Measurements from ENCODE around the gene ACACA.

The ACACA gene

DNA sequence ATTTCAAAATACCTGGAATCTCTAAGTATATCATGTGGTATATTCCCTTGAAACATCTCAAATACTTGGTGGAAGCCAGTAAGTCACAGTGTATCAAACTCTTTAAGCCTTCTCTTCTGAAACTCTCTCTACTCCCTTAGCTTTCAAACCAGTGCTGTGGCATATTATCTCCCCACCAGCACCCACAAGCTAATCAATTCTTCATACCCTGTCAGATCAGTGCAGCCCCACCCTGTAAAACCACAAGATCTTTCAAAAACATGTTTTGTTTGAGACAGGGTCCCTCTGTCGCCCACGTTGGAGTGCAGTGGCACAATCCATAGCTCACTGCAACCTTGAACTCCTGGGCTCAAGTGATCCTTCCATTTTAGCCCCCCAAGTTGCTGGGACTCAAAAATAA is 122.4 kb downstream of the ACACA start:
- DNase-seq: no peak

- no peak for DNase-seq
These were observed 123.1 kb downstream of the ACACA start for GRCh38 chr17:37283414-37283961.

GRCh38 chr17:37280841-37281240 is 125.8 kb downstream of the ACACA start:
- no peak for DNase-seq

- no peak for DNase-seq
These were observed 128.3 kb downstream of the ACACA start for GRCh38 chr17:37278247-37278894.

DNA sequence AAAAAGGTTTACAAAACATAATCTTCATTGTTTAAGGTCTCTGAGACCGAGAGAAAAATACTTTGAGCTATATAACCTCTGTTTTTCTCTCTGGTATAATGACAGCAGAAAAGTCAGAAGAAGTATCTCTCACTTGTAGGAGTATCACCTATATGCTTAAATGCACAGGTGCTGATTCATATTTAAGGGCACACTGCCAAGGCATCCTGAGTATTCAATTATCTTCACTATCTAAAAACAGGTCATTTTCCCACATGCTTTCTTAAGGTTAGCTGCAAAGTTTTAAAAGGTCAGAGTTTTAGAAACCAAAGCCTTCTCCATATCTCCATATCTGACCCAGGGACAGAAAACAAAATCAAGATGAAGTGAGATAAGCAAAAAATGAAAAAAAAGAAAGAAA is 130.2 kb downstream of the ACACA start:
- no peak for DNase-seq

DNA sequence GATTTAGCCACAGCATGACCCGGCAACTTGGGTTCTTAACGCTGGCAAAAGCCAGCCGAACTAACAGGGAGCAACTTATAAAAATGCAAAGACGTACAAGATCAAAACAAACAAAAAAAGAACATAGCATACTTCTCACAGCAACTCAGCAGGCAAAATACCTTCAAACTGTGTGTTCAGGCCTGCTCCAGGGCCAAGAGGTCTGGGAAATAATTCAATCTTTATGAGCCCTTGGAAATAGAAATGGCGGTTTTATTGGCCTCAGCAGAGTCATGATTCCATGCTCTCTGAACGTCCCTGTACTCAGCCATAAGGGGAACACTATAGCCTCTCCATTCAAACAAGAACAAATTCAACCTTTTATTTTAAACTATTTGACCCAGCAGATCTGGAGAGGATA is 132.2 kb downstream of the ACACA start:
- DNase-seq: no peak

DNA sequence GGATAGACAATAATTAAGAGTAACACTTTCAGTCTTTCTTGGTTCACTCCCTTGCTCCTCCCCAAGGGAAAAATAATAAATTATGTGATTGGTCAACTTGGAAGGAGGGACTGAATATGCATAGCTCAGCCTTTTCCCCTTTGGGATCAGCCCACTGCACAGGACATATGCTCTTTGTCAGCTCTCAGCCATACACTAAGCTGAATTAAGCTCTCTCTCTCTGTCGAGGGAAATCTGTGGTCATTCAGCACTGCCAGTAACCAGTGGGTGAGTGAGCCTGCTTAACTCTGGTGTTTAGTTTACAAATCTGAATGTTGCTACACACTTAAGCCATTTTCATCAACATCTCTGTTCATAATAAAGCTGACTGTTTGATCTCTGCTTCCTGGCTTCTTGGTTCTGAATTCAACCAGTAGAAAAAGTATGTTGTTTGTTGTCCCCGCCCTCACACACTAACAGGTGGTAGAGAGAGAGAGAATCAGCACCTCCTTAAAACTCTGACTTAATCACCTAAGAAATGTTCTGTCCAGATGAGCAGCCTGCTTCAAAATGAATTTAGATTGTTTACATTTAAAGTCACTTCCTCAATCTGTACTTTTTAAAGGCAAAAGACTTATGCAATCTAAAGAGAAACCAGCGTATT is 133.1 kb downstream of the ACACA start:
- DNase-seq: peak; percentile 10

GRCh38 chr17:37265446-37266173 is 141.0 kb downstream of the ACACA start:
- DNase-seq: no peak

DNA sequence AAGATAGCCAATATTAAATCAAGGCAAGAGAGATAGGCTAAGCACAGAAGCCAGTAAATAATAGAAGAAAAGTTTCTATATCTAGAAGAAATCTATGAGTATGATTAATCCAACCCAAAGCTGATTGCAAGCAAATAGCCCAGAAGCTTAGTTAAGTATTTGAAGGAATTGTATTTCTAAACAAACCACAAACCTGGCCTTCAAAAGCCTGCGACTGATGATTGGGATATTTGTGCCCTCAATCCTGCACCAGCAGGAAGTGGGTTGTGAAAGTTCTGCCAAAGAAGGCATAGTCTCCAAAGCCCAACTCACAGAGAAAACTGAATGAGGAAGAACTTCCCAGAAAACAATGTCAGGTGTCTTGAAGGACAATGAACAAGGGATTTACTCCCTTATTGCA is 145.3 kb downstream of the ACACA start:
- DNase-seq: no peak

DNA sequence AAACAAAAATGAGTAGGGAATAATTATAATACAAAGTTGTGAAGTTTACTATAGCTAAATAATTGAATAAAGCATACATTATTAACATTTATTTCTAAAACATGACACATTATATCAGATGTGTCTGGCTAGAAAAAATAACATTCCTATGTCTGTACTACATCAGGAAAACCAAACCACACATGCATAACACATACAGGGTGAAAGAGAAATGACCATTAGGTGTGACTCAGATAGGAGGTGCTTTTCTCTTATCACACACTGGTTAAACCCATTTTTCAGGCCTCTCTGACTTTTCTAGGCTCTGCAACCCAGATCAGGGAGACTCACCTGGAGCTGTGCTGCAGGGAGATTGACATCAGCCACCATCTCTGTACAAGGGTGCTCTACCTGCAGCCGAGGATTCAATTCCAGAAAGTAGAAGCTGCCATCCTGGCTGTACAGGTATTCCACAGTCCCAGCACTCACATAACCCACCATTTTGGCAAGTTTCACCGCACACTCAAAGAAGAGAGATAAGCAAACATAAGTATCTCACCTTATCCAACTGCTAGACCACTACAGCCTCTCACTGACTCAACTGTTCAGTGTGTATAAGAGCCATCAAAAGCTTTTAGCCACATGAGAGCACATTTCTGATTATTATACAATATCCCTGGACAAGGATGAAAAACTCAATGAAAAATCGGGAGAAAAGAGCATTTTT is 147.5 kb downstream of the ACACA start:
- no peak for DNase-seq

DNA sequence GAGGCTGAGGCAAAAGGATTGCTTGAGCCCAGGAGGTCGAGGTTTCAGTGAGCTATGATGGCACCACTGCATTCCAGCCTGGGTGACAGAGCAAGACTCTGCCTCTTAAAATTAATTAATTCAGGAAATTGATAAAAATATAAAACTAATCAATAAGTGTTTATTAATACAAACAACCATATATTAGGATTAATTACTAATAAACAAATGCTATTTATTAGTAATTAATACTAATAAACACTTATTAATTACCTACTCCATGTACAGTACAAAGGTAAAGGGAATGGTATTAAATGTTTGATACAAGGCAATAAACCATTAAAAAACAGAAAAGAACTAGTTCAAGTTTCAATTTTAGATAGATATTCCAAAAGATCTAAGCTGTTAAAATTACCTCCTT is 150.0 kb downstream of the ACACA start:
- no peak for DNase-seq

DNA sequence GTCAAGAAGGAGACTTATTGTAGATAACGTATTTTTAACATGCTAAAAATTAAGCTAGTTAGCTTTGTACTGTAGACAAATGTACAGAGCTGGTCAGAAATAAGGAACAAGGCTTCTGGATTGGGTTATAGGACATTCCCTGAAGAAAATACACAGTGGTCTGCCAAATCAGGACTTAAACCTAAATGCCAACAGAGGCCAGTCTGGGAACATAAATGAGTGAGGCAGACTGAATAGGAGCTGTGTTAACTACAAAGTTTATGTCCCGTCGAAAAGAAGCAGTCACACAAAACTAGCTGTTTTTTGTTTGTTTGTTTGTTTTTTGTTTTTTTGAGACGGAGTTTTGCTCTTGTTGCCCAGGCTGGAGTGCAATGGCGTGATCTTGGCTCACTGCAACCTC is 151.2 kb downstream of the ACACA start:
- no peak for DNase-seq

- no peak for DNase-seq
These were observed 158.8 kb downstream of the ACACA start for GRCh38 chr17:37247825-37248224.

- DNase-seq: no peak
These were observed 160.6 kb downstream of the ACACA start for GRCh38 chr17:37246085-37246484.

DNA sequence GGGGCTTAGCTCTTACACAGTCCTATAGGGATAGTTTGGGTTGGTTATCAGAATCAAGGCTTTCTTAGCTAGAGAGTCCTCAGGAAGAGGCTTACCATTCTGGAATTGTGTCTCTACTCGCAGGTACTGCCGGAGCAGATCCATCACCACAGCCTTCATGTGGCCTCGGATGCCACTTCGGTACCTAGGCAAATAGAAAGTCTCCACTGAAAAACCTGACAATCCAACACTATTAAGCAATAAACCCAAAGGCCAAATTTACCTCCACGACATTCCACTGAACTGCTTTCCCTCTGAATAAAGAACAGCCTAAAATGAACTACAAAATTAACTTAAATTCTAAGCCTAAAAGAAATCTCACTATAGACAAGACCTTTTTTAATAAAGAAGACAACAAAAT is 166.3 kb downstream of the ACACA start:
- no peak for DNase-seq

DNA sequence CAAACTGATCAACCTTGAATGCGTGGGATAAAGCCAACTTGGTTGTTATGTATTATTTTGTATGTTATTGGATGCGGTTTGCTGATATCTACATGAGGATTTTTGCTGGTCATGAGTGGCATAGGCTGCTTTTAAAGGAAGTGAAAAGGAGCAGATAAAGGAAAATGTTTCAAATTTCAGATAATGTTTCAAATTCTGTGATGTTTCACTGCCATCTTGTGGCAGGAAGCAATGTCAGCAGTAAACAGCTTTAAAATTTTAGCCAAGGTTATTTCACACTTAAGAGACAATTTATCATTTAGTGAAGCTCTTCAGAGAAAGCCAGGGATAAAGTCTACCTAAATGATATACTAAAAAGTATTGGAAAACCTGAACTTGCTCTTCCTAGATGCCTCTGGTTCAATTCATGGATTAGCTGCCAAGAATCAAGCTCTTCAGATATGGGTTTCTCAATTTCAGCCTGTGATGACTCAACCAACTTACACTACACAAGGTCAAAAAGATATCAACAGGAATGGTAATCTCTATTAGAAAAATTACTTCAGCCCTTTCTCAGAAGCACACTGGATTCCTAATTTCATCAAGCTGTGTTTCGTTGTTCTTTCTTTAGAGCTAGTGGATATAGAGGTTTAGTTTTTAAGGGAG is 166.8 kb downstream of the ACACA start:
- DNase-seq: peak; percentile 10

DNA sequence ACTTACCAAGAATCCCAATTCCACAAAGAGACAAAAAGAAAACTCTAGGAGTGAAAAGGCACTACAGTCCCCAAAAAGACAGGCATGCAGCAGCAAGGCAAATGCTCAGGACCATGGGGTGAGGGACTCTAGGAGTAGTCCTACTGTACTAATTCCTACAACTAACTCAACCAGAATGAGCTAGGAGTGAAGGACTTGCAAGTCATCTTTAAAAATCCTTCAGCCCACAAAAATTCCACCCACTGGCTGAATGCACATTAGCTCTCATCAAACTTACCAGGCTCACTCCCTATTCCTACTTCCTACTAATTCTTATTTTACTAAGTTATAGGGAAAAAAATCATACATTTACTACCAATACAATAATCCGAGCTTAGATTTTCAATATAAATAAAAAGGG is 172.5 kb downstream of the ACACA start:
- DNase-seq: no peak

DNA sequence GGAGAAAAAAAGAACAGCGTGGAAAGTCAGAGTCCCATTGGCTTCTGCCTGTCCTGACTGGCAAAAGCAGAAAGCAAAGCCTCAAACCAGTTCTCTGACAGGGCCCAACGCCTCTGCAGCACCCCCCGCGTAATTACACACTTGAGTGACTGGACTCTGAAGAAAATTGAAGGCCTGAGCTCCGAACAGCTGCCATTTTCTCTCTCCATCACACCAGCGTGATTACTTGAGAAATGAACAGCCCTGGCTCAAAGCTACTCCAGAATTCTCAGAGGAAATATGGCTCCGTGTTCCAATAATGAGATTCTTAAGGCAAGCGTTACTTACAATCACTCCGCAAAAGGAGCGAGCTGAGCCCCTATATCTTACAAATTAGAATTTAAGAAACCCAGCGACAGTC is 173.6 kb downstream of the ACACA start:
- peak; percentile 64 for DNase-seq

DNA sequence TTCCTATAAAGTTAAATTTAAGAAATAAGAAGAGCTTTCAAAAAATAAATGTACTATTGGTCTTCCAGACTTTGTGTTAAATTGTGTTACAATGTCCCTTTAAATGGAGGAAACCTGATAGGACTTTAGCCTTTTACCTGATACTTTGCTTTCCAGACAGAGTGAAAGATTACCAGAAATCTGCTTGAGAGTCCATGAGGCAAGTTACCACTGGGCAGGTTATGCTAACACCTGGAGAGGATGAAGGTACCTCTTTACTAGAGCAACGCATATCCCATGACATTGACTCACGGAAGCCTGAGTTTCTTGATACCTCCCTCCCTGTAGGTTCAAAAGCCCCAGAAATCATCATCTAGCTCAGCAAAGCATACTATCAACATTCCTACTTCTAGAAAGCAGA is 174.7 kb downstream of the ACACA start:
- no peak for DNase-seq

- DNase-seq: no peak
These were observed 176.0 kb downstream of the ACACA start for GRCh38 chr17:37230633-37231032.

GRCh38 chr17:37225465-37225864 is 181.2 kb downstream of the ACACA start:
- DNase-seq: no peak

DNA sequence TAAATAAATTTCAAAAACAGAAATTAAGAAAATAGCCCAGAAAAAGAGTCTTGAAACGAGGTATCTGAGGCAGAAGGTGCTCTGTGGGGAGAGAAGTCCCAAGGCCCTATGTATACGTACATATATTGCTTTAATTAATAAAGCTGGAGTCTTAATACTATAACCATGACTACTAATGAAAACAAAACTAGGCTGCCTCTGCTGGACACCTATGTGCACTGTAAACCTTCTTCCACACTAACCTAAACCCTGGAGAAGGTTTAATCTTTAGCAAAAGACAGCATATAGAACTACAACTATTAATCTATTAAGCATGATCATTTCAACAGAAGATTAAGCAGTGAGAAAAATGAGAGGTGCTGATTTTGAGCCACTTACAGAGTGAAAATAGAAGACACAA is 184.8 kb downstream of the ACACA start:
- no peak for DNase-seq

GRCh38 chr17:37220607-37220953 is 186.1 kb downstream of the ACACA start:
- DNase-seq: peak; percentile 50

All from retina (tissue), 1 donor.